Measurements from ENCODE around the gene RPS6KA2.

Gene RPS6KA2

DNA sequence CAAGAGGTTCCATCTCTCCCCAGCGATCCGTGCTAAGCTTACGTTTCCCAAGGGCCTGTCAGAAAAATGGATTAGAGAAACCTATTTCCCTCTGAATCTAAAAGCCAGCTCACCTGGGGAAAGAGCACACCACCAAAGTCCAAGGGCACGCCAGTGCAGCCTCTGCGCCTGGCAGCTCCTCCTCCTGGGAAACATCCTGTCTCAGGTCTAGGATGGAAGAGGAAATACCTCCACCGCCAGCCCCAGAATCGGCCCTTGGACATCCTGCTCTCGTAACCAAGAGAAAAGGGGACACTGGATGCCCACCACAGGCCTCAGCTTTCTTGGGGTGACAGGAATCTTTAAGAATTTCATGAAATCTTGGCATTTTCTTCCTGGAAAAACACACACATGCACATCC lies 59.2 kb downstream of the RPS6KA2 start:
- no peak for DNase-seq

DNA sequence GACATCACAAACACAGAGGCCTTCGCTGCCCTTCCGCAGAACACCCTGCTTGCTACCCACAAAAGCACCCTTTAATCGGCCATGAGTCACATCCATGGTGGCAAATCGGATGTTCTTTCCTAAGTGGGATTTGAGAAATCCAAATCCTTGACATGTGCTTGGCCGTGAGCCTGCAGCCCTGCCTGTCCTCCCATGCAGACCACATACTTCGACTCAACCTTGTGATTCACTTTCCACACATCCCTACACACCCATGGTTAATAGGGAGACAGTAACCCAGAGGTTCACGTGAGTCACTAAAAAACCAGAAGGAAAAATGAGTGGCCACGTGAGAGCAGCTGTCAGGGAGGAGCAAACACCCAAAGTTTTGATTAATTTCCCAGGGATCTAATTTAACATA lies 59.9 kb downstream of the RPS6KA2 start:
- DNase-seq: no peak

GRCh38 chr6:166566026-166567011 lies 60.7 kb downstream of the RPS6KA2 start:
- DNase-seq: no peak

GRCh38 chr6:166565084-166565967 lies 61.7 kb downstream of the RPS6KA2 start:
- no peak for DNase-seq

DNA sequence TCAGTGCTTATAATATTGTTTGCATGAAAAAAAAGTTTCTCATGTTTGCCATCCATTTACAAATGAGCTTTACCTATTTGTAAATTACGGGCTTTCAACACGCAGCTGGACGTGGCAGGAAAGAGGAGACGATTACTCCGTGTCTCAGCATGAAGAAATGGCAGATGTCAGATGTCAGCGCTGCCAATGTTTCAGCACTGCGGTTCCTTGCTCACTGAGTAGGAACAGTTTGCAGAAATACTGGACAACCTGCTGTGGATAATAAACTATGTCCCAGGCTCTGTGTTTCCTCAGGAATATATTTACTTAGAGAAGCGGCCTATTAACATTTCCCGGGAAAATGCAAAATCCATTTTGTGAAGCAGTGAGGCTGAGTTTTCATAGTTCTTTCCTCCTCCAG lies 63.2 kb downstream of the RPS6KA2 start:
- no peak for DNase-seq

DNA sequence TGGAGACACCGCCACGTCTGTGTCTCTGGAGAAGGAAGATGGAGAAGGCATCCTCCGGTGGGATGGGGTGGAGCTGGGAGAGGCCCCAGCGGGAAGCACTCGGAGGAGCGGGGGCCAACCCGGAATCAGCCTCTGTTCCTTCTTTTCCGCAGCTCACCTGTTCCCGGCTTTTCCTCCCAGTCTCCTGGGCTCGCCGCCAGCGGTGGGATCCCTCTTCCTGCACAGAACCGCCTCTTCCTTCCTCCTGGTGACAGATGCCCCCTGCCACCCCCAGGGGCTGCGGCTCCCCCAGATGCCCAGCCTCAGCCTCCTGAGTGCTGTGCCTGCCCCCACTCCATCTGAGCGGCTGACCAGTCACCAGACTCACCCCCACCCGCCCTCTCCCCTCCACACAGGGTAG lies 63.9 kb downstream of the RPS6KA2 start:
- DNase-seq: no peak

GRCh38 chr6:166562726-166563125 lies 64.3 kb downstream of the RPS6KA2 start:
- no peak for DNase-seq

- DNase-seq: no peak
These were observed 65.2 kb downstream of the RPS6KA2 start for GRCh38 chr6:166561771-166562359.

GRCh38 chr6:166560222-166560621 lies 66.8 kb downstream of the RPS6KA2 start:
- DNase-seq: no peak

GRCh38 chr6:166559662-166560061 lies 67.4 kb downstream of the RPS6KA2 start:
- DNase-seq: no peak

- DNase-seq: no peak
These were observed 67.8 kb downstream of the RPS6KA2 start for GRCh38 chr6:166559211-166559610.

GRCh38 chr6:166558156-166559005 lies 68.7 kb downstream of the RPS6KA2 start:
- no peak for DNase-seq

DNA sequence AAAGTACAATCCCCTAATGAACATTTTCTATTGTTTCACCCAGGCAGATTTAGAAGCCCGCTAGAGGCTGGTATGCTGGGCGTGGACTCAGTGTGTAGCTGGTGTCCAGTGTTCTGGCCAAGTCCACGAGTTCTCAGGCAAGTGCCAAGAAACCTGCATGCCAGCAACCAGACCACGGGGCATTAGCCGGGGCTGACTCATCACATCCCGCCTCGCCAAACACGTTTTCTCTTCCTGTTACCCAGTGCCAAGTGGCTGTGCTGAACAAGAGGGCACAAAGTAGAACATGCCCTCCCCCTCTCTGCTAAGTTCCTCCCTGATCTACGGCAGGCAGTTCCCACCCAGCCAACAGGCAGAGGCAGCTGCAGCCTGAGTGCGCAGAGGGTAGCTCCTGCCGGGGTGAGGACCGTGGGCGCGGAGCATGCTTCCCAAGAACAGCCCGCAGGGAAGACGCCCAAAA lies 70.2 kb downstream of the RPS6KA2 start:
- no peak for DNase-seq

- no peak for DNase-seq
These were observed 70.7 kb downstream of the RPS6KA2 start for GRCh38 chr6:166556336-166556735.

GRCh38 chr6:166555086-166555485 lies 72.0 kb downstream of the RPS6KA2 start:
- DNase-seq: no peak

- DNase-seq: no peak
These were observed 72.7 kb downstream of the RPS6KA2 start for GRCh38 chr6:166554316-166554715.

GRCh38 chr6:166553563-166554271 lies 73.3 kb downstream of the RPS6KA2 start:
- DNase-seq: no peak

DNA sequence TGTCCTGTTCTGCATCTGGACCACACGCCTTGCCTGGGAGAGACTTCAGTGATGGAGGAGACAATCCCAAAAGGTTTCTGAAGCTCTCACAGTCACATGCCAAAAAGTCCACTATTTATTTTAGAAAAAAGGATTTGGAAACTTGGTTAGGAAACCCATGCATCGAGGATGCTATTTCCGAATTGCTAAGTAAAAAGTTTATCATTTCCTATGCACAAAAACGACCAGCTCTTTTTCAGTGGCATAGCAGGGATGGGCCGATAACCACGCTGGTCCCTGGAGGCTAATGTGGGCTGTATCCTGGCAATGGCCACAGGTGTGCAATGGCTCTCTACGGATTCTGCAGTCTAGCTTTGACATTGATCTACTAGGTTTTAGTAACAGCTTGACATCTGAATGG lies 74.5 kb downstream of the RPS6KA2 start:
- no peak for DNase-seq

GRCh38 chr6:166551754-166552495 lies 75.1 kb downstream of the RPS6KA2 start:
- no peak for DNase-seq

DNA sequence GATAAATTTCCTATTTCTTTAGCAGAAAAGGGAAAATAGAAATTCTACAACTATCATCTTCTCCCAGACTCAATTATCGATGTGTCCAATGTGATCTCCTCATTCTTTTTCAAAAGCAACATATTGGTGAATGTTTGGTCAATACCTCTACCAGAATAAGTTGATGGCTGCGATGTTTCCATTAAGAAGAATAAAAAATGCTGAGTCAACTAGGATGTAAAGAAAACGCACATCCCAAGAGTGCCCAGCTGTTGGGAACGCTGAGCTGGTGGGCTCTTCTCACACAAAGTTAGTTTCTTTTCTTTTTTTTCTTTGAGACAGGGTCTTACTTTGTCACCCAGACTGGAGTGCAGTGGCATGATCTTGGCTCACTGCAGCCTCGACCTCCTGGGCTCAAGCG lies 80.4 kb downstream of the RPS6KA2 start:
- DNase-seq: no peak
